GM12878 (cell line): ENCODE results near the gene IFT27. TPM values are rescaled to one million over a fixed set of nuclear protein-coding genes. Genes with fewer than 3 reads are reported as not detected.

Experiments
- BACH1 ChIP-seq: fragments of 450-650 bp; IDR thresholded peaks from 2 replicates; pipeline ENCODE4 v1.6.1; 2017; ENCODE audit warnings: mild to moderate bottlenecking, borderline replicate concordance
- BCLAF1 ChIP-seq: fragments of 450-650 bp; IDR thresholded peaks from 2 replicates; pipeline ENCODE4 v1.6.1; 2017; ENCODE audit warnings: antibody characterized with exemption, mild to moderate bottlenecking, moderate library complexity
- BRCA1 ChIP-seq: IDR thresholded peaks from 2 replicates; pipeline ENCODE4 v1.6.1; 2011; ENCODE audit warnings: low read depth, low read length, improper control_type of control experiment
- CBX5 ChIP-seq: sonication (generic); IDR thresholded peaks from 2 replicates; pipeline ENCODE4 v1.6.1; 2016; ENCODE audit warnings: low read depth, moderate library complexity, mild to moderate bottlenecking, inconsistent platforms
- CUX1 ChIP-seq: IDR thresholded peaks from 2 replicates; pipeline ENCODE4 v1.6.1; 2012; ENCODE audit warnings: improper control_type of control experiment, low read depth, low read length; ENCODE audit not compliant: insufficient replicate concordance
- EED ChIP-seq: sonication (generic); IDR thresholded peaks from 2 replicates; pipeline ENCODE4 v1.6.1; 2016; ENCODE audit warnings: antibody characterized with exemption, low read depth
- HDAC2 ChIP-seq: fragments of 200-600 bp; sonication (generic); IDR thresholded peaks from 2 replicates; pipeline ENCODE4 v1.6.1; 2017
- HDAC6 ChIP-seq: fragments of 200-600 bp; sonication (generic); IDR thresholded peaks from one replicate; pipeline ENCODE4 v1.8.0; 2017; ENCODE audit warnings: antibody characterized with exemption; ENCODE audit not compliant: unreplicated experiment
- HSF1 ChIP-seq: fragments of 150-350 bp; IDR thresholded peaks from 2 replicates; pipeline ENCODE4 v1.6.1; 2014; ENCODE audit warnings: mild to moderate bottlenecking, low read depth, low read length
- JUNB ChIP-seq: IDR thresholded peaks from 2 replicates; pipeline ENCODE4 v1.6.1; 2016; ENCODE audit warnings: antibody characterized with exemption, mild to moderate bottlenecking
- MLLT1 ChIP-seq: fragments of 450-650 bp; IDR thresholded peaks from 2 replicates; pipeline ENCODE4 v1.6.1; 2016; ENCODE audit warnings: mild to moderate bottlenecking
- MTA3 ChIP-seq: IDR thresholded peaks from 2 replicates; pipeline ENCODE4 v1.6.1; 2012; ENCODE audit warnings: low read length, inconsistent platforms, borderline replicate concordance
- MYC ChIP-seq: IDR thresholded peaks from 2 replicates; pipeline ENCODE4 v1.6.1; 2011; ENCODE audit warnings: mild to moderate bottlenecking, low read length, moderate library complexity, inconsistent platforms; ENCODE audit not compliant: insufficient read depth, insufficient replicate concordance, insufficient read length, severe bottlenecking
- NFXL1 ChIP-seq: fragments of 450-650 bp; IDR thresholded peaks from 2 replicates; pipeline ENCODE4 v1.6.1; 2017; ENCODE audit warnings: antibody characterized with exemption, mild to moderate bottlenecking, borderline replicate concordance
- NFYB ChIP-seq: IDR thresholded peaks from 2 replicates; pipeline ENCODE4 v1.6.1; 2011; ENCODE audit warnings: low read depth, mild to moderate bottlenecking, low read length, improper control_type of control experiment, moderate library complexity; ENCODE audit not compliant: insufficient read depth
- NR2F1 ChIP-seq: fragments of 450-650 bp; conservative IDR thresholded peaks from 2 replicates; pipeline ENCODE4 v1.6.1; 2017; ENCODE audit warnings: mild to moderate bottlenecking
- PML ChIP-seq: IDR thresholded peaks from 2 replicates; pipeline ENCODE4 v1.6.1; 2012; ENCODE audit warnings: low read length, inconsistent platforms
- SMAD1 ChIP-seq: fragments of 450-650 bp; IDR thresholded peaks from 2 replicates; pipeline ENCODE4 v1.6.1; 2018; ENCODE audit warnings: mild to moderate bottlenecking, low read depth; ENCODE audit not compliant: partially characterized antibody
- SREBF1 ChIP-seq: IDR thresholded peaks from 2 replicates; pipeline ENCODE4 v1.6.1; 2012; ENCODE audit warnings: mild to moderate bottlenecking, low read length
- SREBF2 ChIP-seq: IDR thresholded peaks from 2 replicates; pipeline ENCODE4 v1.6.1; 2012; ENCODE audit warnings: mild to moderate bottlenecking, low read length
- ZNF24 ChIP-seq: fragments of 450-650 bp; IDR thresholded peaks from 2 replicates; pipeline ENCODE4 v1.6.1; 2017; ENCODE audit warnings: antibody characterized with exemption, mild to moderate bottlenecking
- polyA plus RNA-seq, 11 experiments: library from polyadenylated mRNA; depleted of rRNA in 4 of 11; unstranded in 6 of 11; stranded (reverse) in 5 of 11; fragments of >200 nt; fragmentation: Nextera tagmentation in 4 of 11; fragmentation: Illumina TruSeq in 1 of 11; extraction: Ambion mirVana in 4 of 11; extraction: Trizol in 1 of 11; gene quantifications; 1 replicate in 1 of 11; 2 replicates in 10 of 11; pipeline versions ENCODE4 v1.2.1 to v1.2.3, GENCODE V29; 2011 to 2016; ENCODE audit warnings: inconsistent platforms in 2 of 11, missing spikeins in 2 of 11, low read depth in 1 of 11
- total RNA-seq, 4 experiments: library from RNA; depleted of rRNA in 3 of 4; stranded (reverse); fragments of >200 nt in 3 of 4; fragmentation: Illumina TruSeq in 1 of 4; extraction: Trizol in 1 of 4; gene quantifications; 2 replicates each; pipeline versions ENCODE4 v1.2.1 to v1.2.3, GENCODE V29; 2013 to 2021

IFT27 gene
- total and polyA plus RNA-seq, 10 of the 15 experiments (the other 5 are each of a cell fraction or from before 2014, with no cell fraction given), result 2.7 to 32.5 (median 10.2) TPM

GRCh38 chr22:36775964-36776669 is at the start of gene IFT27 (continued):
- TF ChIP-seq MTA3 (no peak), NR2F1 (no peak), PML (no peak), NFXL1 (no peak), JUNB (no peak), SREBF1 (no peak), BRCA1 (no peak), SREBF2 (no peak), CBX5 (no peak), ZNF24 (no peak), MYC (no peak), SMAD1 (no peak), NFYB (peak; percentile 97), EED (no peak), HDAC6 (no peak), HSF1 (peak; percentile 51; the same call in 1 of the 2 replicates), HDAC2 (no peak), BCLAF1 (no peak), BACH1 (no peak), CUX1 (no peak), MLLT1 (no peak)
